GM19372 (cell line): ENCODE data around the gene CHN2.

Experiments used
- ATAC-seq: cut with Tn5 transposase; IDR thresholded peaks from one replicate; pipeline ENCODE4 v1.9.1; 2021; ENCODE audit warnings: mild to moderate bottlenecking, low read depth, moderate library complexity; ENCODE audit not compliant: unreplicated experiment

The CHN2 gene

GRCh38 chr7:29216128-29216527 lies 21.6 kb downstream of the CHN2 start:
- no peak for ATAC-seq

- ATAC-seq: no peak
These were observed 22.5 kb downstream of the CHN2 start for GRCh38 chr7:29217113-29217512.

DNA sequence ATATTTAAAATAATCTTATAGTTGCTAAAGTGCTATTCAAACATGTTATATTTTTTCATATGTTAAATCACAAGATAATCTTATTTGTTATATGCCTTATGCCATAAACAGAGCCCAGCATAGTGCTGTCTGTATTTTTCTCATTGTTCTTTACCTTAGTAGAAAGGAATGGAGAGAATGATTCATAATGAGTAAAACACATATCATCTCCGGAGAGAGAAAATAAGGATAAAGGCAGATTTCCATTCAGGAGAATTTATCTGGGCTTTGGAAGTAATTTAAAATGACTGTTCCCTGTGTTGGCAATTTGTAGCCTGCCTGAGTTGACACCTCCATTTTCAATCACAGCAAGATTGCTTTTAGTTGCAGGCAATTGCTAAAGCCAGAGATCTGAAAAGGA lies 30.2 kb downstream of the CHN2 start:
- no peak for ATAC-seq

GRCh38 chr7:29228289-29229011 lies 33.9 kb downstream of the CHN2 start:
- ATAC-seq: no peak

- no peak for ATAC-seq
These were observed 34.5 kb downstream of the CHN2 start for GRCh38 chr7:29229066-29229465.

DNA sequence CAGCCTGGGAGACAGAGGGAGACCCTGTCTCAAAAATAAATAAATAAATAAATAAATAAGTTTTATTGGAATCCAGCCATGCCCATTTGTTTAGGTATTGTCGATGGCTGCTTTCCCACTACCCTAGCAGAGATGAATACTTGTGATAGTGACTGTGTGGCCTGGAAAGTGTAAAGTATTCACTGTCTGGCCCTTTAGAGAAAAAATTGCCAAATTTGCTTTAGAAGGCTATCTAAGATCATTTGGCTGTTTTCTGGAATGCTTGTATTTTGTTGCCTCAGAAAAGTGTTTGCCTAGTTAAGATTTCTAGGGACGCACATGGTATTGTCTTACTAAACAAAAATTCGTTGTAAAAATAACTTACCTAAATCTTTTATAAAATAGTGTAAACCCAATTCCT lies 35.4 kb downstream of the CHN2 start:
- no peak for ATAC-seq

GRCh38 chr7:29230871-29231345 lies 36.3 kb downstream of the CHN2 start:
- no peak for ATAC-seq

GRCh38 chr7:29231671-29232232 lies 37.2 kb downstream of the CHN2 start:
- ATAC-seq: no peak

GRCh38 chr7:29234438-29234837 lies 39.9 kb downstream of the CHN2 start:
- no peak for ATAC-seq

- ATAC-seq: no peak
These were observed 41.6 kb downstream of the CHN2 start for GRCh38 chr7:29236071-29236580.

DNA sequence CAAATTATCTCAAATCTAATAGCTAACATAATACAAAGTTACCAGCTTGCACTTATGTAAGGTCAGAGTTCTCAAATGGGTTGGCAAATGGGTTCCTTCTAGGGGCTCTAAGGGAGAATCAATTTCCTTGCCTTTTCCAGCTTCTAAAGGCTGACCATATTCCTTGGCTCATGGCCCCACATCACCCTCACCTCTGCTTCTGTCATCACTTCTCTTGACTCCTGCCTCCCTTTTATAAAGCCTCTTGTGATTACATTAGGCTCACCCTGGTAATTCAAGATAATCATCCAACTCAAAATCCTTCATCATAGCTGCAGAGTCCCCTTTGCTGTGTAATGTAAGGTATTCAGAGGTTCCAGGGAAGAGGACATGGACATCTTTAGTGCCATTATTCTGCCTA lies 42.1 kb downstream of the CHN2 start:
- ATAC-seq: no peak

- ATAC-seq: no peak
These were observed 42.9 kb downstream of the CHN2 start for GRCh38 chr7:29237489-29237888.

DNA sequence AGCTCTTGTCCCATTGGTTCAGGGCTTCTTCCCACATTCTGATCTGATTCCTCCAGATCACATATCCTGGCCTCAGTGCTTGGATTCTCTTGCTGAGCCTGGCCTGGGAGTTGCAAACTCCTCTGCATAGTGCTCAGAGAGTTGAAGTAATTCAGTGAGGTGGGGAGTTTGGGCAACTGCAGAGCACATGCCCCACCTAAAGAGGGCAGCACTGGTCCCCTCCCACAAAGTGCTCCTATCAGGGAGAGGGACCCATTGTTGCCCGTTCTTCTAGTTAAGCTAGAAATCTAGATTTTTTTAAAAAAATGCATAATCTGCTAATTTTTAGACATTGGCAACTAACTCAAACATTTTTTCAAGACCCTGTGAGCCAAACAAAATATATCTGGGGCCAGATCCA lies 45.1 kb downstream of the CHN2 start:
- no peak for ATAC-seq

DNA sequence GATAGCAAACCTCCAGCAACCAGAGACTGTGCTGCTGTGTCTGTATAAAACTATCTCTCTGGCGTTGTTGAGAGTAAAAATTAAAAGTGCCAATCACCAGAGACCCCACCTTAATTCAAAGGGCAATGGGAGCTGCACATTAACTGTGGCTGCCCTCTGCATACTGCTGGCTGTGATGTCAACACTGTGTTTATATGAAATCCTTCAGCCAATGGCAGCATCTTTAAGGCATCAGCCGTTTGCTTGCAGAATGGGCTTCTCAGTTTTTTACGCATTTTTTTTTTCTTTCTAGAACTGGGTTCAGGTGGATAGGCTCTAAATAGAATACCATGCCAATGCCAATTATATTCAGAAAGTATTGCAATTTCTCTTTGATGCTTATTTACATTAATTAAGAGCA lies 47.7 kb downstream of the CHN2 start:
- ATAC-seq: no peak

- ATAC-seq: no peak
These were observed 49.5 kb downstream of the CHN2 start for GRCh38 chr7:29243910-29244655.

GRCh38 chr7:29247224-29247962 lies 52.8 kb downstream of the CHN2 start:
- no peak for ATAC-seq

GRCh38 chr7:29247963-29248236 lies 53.3 kb downstream of the CHN2 start:
- no peak for ATAC-seq

DNA sequence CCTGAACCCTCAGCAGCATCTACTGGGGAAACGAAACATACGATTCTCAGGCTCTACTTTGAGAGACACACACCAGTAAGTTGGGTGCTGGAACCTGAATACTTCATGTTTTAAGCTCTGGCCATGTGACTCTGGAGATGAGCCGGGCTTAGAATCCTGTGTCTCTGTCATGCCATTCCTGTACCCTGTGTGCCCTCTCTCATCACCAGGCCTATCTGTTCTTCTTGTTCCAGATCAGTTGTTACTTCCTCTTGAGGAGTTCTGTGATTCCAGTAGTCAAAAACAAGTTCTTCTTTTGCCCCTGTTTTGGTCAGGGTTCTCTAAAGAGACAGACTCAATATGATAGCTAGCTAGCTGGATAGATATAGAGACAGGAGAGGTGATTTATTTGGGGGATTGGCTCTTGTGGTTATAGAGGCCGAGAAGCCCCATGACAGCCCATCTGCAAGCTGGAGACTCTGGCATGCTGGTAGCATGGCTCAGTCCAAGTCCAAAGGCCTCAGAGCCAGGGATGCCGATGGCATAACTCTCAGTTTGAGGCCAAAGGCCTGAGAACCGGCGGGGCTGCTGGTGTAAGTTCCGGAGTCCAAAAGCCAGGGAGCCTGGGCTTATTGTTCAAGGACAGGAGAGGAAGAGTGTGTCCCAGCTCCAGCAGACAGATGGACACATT lies 54.3 kb downstream of the CHN2 start:
- no peak for ATAC-seq

DNA sequence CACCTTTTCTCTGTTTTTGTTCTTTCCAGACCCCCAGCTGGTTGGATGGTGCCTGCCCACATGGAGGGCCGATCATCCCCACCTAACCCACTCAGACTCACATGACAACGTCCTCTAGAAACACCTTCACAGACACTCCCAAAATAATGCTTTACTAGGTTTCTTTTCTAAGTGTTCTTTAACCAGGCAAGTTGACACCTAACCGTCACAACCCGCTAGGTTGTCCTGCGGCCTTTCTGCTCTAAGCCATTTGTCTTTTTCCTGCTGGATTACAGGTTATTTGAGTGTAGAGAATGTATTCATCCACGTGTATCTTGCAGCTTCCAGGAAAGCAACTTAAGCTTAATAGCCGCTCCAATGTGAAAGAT lies 54.8 kb downstream of the CHN2 start:
- no peak for ATAC-seq

DNA sequence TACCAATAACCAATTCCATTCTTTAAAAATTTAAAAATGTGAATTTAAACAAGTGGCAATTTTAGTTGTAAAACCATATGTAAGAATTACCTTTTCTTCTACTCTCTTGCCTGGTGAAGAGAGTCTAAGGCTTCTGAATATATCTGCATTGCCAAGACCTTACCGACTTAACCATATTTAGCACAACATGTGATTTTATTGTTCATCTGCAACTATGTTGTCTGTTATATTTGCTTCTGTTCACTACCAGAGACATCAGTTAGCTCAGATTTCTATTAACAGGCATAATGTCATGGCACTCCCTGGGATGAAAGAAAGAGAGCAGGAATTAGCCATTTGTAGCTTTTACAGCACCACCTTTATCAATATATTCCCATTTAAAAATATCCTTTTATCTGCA lies 55.3 kb downstream of the CHN2 start:
- ATAC-seq: no peak

GRCh38 chr7:29253225-29253624 lies 58.6 kb downstream of the CHN2 start:
- ATAC-seq: no peak
